HG02759 (cell line): ENCODE results near the gene ATF5.

ENCODE experiments used
- ATAC-seq: cut with Tn5 transposase; IDR thresholded peaks from one replicate; pipeline ENCODE4 v1.9.1; 2021; ENCODE audit warnings: mild to moderate bottlenecking, moderate library complexity; ENCODE audit not compliant: unreplicated experiment

Gene ATF5, protein sequence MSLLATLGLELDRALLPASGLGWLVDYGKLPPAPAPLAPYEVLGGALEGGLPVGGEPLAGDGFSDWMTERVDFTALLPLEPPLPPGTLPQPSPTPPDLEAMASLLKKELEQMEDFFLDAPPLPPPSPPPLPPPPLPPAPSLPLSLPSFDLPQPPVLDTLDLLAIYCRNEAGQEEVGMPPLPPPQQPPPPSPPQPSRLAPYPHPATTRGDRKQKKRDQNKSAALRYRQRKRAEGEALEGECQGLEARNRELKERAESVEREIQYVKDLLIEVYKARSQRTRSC

DNA sequence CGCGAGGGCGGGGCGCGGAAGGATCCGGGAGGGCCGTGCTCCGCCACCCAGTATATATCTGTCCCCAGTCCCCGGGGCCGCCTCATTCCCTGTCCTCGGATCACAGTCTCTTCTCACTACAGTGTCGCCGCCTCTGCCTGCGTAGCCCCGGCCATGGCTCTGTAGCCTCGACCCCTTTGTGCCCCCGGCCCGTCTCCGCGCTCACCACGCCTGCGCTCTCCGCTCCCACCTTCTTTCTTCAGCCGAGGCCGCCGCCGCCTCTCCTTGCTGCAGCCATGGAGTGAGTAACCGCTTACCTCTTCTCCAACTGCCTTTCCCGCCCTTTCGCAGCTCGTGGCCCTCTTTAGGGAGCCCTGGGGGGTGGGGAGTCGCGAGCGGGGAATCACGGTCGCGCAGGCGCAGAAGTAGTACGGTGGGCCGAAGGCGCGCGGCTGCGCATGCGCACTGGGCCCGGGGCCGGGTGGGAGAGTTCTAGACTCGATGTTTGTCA is at the start of gene ATF5, which contains the start of gene NUP62:
TSS of gene ATF5 (plus strand) at position 85 of the 490 bp plus-strand sequence. CDS start 1,646 bp downstream, outside the sequence.
TSS of gene NUP62 (minus strand) at position 384 of the 490 bp plus-strand sequence. CDS start 19,697 bp downstream, outside the sequence.
- ATAC-seq: peak; percentile 64

DNA sequence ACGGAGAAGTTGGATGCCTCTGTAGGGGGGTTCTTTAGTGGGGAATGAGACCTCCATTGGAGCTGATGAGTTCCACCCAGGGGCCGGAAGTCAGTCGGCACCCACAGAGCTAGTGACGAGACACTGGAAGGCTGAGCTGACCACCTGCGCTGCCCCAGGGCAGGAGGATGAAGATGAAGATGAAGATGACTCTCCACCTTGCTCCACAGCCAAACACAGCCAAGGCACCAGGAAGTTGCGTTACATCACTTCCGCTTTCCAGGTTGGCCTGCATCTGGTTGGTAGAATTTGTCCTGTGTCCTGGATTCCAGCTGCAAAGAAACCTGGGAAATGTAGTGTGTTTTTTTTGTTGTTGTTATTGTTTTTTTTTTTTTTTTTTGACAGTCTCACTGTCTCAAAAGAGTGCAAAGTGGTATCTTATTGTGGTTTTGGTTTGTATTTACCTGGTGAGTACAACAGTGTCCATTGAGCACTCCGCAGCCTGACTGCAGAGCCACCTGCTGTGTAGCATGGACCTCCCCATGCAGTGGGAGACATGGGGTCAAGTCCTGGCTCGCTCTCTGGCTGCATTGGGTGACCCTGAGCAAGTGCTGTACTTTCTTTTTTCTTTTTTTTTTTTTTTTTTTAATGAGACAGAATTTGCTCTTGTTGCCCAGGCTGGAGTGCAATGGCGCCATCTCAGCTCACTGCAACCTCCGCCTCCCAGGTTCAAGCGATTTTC is 49.6 kb upstream of the ATF5 start:
- no peak for ATAC-seq

DNA sequence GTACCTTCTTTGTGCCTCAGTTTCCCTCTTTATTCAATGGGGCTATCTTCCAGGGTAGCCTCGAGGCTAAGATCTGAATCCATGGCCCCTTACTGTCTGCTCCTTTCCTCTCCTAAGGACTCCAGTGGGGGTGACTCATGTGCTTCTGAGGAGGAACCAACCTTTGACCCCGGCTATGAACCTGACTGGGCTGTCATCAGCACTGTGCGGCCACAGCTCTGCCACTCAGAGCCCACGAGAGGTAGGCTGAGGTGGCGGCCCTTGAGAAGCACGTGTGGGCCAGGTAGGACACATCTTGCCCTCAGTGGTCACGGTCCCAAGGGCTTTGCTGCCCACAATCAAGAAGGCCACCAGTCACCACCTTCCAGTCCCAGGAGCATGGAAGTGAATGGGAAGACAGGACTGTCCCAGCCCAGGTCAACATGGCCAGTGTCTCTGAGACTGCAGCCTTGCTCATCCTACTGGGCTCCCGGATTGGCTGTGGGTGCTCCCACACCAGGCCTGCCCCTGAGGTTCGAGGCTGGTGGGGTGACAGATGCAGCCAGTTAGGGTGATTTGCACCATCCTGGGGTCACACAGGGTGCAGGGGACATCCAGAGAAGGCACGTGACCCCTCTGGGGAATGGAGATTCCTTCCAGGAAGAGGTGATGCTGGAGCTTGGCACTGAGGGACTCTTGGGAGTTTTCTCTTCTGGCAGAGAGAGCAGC is 48.7 kb upstream of the ATF5 start:
- no peak for ATAC-seq

DNA sequence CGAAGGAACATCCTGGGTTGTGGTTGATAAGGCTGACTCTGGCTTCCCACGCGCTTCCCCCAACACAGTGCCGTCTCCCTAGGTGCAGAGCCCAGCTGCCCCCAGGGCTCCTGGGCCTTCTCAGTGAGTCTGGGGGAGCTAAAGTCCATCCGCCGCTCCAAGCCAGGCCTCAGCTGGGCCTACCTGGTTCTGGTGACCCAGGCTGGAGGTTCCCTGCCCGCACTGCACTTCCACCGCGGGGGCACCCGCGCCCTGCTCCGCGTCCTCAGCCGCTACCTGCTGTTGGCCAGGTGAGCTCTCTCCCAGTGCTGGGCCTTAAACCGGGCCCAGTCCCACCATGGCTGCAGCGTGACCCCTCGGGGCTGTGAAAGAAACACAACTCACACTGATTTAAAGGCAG is 47.8 kb upstream of the ATF5 start:
- ATAC-seq: no peak

DNA sequence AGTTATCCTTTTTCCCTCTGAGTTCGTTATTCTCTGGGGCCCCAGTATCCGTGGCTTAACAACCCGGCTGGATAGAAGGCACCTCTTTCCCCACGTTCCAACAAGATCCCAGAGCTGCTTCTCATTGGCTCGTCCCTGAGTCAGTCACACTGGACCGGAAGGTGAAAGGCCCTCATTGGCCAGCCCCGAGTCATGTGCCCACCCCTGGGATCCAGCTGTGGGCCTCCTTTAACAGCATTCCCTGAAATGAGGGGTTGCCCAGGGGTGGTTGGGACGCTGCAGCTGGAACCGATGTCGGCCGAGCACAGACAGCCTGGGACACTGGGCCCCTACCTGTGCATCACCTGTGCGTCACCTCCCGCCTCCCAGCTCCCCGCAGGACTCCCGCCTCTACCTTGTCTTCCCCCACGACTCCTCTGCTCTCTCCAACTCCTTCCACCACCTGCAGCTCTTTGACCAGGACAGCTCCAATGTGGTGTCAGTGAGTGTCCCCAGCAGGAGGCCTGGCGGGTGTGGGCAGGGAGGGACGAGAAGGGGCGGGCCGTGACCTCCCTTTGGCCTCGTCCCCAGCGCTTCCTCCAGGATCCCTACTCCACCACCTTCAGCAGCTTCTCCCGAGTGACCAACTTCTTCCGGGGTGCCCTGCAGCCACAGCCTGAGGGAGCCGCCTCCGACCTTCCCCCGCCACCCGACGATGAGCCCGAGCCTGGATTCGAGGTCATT is 47.2 kb upstream of the ATF5 start:
- no peak for ATAC-seq

DNA sequence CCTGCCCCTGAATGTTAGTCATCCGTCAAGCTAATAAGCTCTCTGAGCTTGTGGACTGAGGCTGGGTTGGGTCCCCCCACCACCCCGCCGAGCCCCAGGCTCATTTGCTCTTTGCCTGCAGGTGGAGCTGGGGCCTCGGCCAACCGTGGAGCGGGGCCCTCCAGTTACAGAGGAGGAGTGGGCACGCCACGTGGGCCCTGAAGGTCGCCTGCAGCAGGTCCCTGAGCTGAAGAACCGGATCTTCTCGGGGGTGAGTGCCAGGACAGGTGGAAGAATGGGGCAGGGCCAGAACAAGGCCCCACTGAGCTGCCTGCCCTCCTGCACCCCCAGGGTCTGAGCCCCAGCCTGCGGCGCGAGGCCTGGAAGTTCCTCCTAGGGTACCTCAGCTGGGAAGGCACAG is 46.4 kb upstream of the ATF5 start:
- ATAC-seq: no peak

DNA sequence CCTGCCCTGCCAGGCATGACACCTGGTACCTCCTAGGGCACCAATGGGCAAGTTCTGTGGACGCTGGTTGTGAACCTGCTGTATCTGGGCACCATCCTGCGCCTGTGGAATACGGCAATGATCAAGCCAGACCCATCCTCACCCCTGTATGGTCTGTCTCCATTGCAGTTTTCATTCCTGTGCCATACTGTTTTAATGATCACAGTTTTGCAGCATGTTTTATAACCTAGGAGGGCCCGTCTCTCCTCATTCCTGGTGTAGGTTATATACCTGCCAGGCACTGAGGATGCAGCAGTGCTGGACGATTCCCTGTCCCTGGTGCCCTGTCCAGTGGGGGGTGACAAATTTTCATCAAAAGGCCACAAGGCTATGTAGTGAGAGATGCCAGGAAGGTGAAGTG is 45.9 kb upstream of the ATF5 start:
- no peak for ATAC-seq

DNA sequence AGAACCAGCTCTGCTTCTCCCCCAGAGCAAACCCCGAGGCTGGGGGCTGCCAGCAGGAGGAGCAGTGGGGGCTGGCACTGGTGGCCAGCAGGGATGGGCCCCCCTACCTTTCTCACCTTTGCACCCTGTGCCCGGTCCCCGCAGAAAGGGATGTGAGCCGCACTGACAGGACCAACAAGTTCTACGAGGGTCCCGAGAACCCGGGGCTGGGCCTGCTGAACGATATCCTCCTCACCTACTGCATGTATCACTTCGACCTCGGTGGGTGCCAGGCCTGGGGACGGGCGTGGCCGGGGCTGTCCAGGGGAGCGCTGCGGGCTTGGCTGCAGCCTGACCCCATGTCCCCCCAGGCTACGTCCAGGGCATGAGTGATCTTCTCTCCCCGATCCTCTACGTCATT is 44.9 kb upstream of the ATF5 start:
- ATAC-seq: no peak

DNA sequence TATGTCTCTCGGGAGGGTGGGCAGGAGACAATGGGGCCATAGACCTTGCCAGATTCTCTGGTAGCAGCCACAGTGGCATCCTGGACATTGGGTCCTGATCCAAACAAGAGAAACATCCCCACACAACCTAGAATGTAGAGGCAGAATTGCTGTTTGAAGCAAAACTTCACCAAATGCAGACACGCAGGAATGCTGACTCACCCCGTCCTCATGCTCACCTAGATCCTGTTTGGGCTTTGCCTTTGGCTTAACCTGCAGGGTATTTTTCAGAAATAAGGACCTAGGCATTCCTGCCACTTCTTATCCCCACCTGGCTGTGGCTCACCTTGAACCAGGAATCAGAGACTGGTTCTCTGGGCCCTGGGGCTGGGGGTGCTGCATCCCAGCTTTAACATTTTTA is 44.2 kb upstream of the ATF5 start:
- no peak for ATAC-seq

DNA sequence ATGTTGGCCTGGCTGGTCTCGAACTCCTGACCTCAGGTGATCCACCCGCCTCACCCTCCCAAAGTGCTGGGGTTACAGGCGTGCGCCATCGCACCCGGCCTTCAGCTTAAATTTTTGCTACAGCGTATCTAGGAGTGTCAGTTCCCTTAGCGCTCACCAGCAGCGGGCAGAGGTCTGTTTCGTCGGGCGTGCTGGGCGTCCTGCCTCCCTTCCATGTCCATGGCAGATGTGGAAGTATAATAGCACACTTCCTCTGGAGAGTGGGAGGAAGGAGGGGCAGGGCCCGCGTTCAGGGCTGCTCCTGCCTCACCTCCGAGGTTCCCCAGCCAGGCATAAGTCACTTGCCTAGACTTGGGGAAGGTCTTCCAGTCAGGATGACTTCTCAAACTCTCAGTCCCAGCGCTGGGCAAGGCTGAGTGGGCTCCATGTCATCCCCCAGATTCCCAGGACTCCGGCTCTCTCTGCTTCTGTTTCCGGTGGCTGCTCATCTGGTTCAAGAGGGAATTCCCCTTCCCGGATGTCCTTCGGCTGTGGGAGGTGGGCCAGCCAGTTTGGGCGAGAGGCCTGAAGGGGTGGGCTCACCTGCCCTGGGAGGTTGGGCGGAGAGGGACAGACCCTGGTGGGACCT is 41.9 kb upstream of the ATF5 start:
- no peak for ATAC-seq

DNA sequence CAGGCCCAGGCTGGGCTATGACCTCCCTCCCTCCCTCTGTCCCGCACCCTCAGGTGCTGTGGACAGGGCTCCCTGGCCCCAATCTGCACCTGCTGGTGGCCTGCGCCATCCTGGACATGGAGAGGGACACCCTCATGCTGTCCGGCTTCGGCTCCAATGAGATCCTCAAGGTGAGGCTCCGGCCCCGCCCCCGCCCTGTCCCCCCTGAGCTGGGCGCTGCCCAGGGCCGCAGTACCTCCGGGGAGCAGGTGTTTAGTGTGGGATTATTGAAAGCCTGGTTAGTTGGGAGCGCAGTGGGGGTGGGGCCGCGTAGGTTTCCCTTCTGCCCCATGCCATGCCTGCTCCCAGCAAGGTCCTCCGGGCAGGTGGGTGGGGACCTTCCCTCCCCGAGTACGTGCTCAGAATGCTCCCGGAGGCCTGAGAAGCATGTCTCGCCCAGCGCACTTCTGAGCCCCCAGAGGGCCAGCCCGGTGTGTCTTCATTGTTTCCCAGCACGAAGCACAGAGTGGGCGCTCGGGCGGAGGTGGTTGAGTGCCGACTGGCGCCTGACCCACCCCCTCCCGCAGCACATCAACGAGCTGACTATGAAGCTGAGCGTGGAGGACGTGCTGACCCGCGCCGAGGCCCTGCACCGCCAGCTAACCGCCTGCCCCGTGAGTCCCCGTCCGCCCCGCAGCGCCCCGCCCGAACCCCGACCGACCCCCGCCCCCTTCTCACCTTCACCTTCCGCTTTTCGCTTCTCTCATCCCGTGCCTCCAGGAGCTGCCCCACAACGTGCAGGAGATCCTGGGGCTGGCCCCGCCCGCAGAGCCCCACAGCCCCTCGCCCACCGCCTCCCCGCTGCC is 41.1 kb upstream of the ATF5 start:
- ATAC-seq: no peak

DNA sequence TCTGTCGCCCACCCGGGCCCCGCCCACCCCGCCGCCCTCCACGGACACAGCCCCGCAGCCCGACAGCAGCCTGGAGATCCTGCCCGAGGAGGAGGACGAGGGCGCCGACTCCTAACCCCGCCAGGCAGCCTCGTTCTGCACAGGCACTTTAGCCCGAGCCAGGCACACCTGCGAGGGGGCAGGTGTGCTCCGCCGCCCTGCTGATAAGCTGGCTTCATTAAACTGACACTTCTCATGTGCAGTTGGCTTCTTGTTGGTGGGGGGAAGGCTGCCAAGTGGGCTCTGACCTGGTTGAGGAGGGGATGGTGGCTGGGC is 40.5 kb upstream of the ATF5 start:
- no peak for ATAC-seq

DNA sequence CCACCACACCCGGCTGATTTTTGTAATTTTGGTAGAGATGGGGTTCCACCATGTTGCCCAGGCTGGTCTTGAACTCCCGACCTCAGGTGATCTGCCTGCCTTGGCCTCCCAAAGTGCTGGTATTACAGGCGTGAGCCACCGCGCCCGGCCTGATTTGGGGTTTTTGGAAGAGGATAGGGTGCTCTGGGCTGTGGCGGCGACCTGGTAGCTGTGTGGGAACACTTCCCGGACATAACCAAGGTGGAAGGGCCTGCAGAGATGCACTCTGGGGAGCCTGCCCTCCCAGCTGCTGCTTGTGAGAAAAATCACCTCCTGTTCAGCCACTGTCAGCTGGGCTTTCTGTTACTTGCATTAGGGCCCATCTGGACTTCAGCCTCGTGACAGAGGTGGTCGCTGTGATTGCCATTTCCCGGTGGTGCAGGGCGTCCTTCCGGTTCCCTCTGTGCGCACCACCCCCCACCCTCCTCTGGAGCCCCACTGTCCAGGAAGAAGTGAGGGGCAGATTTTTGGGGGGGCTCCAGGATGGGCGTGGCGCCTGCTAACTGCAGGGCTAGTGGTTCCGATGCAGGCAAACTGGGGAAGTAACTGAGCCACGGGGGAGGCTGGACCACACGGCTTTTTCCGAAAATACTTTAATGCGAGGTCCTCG is 39.8 kb upstream of the ATF5 start:
- ATAC-seq: no peak

DNA sequence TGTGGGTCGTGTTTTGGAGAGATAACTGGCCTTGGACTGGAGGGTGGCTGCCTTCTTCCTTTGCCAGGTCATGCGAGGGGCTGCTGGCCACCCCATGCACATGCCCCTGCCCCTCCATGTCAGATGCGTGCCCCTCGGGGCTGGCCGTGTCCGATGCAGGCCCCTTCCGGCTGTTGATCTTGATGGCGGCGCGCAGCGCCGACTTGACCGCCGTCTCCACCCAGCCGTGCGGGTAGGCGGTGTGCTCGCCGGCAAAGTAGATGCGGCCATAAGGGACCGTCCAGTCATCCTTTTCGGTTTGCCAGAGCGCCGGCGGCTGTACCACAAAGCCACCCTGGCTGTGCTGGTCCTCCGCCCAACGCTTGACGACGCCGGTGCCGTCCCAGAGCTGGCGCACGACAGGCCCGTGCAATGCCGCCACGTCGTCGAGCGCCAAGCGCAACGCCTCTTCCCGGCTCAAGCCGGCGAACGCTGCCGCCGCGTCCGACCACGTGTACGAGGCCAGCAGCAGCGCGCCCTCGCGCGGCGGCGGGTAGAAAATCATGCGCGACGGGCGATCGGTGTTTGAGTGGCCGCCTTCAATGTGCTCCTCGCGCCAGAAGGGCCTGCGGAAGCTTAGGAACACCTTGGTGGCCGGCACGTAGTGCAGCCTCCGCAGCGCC is 39.2 kb upstream of the ATF5 start:
- ATAC-seq: no peak

DNA sequence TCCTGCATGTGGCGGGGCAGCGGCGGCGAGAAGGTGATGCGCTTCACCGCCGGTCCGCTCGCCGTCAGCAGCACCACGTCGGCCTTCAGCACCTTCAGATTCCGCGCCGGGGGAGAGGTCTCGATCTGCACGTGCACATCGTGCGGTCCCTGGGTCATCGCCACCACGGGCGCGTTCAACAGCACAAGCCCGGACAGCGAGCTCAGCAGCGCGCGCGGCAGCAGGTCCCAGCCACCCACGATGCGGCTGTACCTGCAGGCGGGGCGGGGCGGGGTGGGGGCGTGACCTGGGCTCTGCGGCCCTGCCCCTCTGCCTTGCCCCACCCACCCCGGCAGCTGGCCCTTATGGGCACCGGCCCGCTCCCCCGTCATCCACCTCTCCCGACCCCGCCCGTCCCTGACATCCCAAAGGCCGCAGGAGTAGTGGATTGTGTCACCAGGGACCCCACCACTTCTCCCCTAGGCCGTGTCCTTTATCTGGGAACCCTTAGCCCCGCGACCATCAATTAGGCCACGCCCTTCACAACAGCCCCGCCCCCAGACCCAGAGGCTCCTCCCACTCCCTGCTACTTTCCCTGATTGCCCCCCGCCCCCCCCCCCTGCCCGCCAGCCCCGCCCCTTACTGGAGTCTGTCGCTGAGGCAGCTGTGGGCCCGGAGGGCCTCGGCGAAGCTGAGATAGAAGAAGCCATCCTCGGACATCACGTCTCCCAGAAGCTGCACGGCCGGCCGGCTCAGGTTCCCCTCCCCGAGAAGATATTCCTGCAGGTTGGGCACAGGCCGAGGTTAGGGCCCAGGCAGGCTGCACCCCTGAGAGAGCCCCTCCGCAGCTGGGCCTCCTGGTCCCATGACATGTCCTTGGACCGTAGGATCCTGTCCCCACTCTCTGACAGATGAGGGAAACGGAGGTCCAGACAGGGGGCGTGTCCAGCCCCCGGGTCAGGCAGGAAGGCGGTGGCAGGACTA is 38.4 kb upstream of the ATF5 start:
- ATAC-seq: no peak

DNA sequence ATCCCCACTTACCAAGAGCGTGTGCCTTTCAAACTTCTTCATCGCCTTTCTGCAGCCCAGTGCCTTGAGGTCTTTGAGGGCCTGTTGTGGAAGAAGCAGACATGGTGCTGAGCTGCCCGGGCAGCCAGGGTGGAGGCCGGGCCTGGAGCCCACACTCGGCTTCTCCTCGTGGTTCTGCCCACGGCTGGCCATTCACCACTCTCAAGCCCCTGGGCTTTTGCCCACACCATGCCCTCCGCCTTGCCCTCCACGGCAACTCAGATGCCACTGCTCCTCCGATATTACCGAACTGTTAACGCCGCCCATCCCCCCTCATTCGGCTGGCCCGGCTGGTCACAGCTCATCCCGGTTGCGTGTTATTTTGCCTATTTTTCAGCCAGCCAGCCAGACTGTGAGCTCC is 37.6 kb upstream of the ATF5 start:
- ATAC-seq: no peak

DNA sequence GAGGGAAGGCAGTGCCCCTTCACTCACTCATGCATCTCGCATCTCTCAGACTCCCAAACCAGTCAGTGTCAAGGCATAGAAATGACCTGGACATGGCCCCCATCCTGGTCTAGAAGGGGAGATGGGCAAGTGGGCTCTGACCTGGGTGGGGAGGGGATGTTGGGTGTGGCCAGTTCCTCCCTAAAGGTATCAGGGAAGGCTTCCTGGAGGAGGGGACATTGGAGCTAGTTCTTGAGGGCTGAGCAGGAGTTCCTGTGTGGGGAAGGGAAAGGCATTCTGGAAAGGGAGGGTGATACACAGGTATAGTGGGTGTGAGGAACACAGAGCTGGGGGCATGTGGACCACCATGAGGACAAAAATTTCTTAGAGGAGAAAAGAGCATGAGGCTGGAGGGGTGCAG is 36.3 kb upstream of the ATF5 start:
- ATAC-seq: no peak
